OCI-LY7 (cell line): ENCODE results near the gene MXRA8. TPM values are rescaled to one million over a fixed set of nuclear protein-coding genes. Genes with fewer than 3 reads are reported as not detected.

Experiments
- BruUV-seq: library from RNA; stranded (reverse); fragments of 400-500 nt; replicated peaks from 2 replicates; lab custom pipeline; 2021; lab: Mats Ljungman, UMichigan
- CTCF ChIA-PET: fragments of 300-600 bp; sonication (Branson Sonifier 250); formaldehyde crosslinking; loops from one replicate; lab custom pipeline; 2022; ENCODE audit warnings: antibody characterized with exemption; ENCODE audit not compliant: unreplicated experiment; lab: Charles Lee
- POLR2A ChIA-PET: fragments of 300-600 bp; sonication (Branson Sonifier 250); formaldehyde crosslinking; loops from one replicate; lab custom pipeline; 2022; ENCODE audit warnings: antibody characterized with exemption; lab: Charles Lee
- DNase-seq: peaks from one replicate; pipeline ENCODE4 v3.0.0-alpha.2; 2015; ENCODE audit warnings: low spot score
- H2AFZ ChIP-seq: fragments of 200-600 bp; sonication (generic), shearing (Covaris generic); 2 replicates; pipeline ENCODE4 v1.6.1; 2014; ENCODE audit warnings: mild to moderate bottlenecking, antibody characterized with exemption, low read length, moderate library complexity
- H3K27ac ChIP-seq: fragments of 200-600 bp; sonication (generic); 2 replicates; pipeline ENCODE4 v1.5.1; 2014; ENCODE audit warnings: mixed run types, low read depth, mild to moderate bottlenecking, moderate library complexity, low read length, inconsistent platforms; ENCODE audit not compliant: poor library complexity, severe bottlenecking
- H3K36me3 ChIP-seq: fragments of 200-600 bp; sonication (generic); 2 replicates; pipeline ENCODE4 v1.6.1; 2014; ENCODE audit warnings: mild to moderate bottlenecking, antibody characterized with exemption, low read length, moderate library complexity, mixed read lengths; ENCODE audit not compliant: insufficient read depth
- H3K4me1 ChIP-seq: fragments of 200-600 bp; sonication (generic); 2 replicates; pipeline ENCODE4 v1.5.1; 2014; ENCODE audit warnings: mild to moderate bottlenecking, low read length; ENCODE audit not compliant: insufficient read depth, poor library complexity, severe bottlenecking
- H3K4me2 ChIP-seq: fragments of 200-600 bp; sonication (generic); 2 replicates; pipeline ENCODE4 v1.6.1; 2014; ENCODE audit warnings: mild to moderate bottlenecking, low read length
- H3K4me3 ChIP-seq: fragments of 200-600 bp; sonication (generic); 2 replicates; pipeline ENCODE4 v1.5.1; 2014; ENCODE audit warnings: mild to moderate bottlenecking, low read depth, low read length; ENCODE audit not compliant: poor library complexity, severe bottlenecking
- H3K79me2 ChIP-seq: fragments of 200-600 bp; sonication (generic); 2 replicates; pipeline ENCODE4 v1.6.1; 2016; ENCODE audit warnings: low read depth, mild to moderate bottlenecking, low read length, moderate library complexity, mixed read lengths; ENCODE audit not compliant: insufficient read depth
- H3K9me2 ChIP-seq: fragments of 200-600 bp; sonication (generic); 2 replicates; pipeline ENCODE4 v1.6.1; 2016; ENCODE audit warnings: mild to moderate bottlenecking, low read length, mixed read lengths; ENCODE audit not compliant: insufficient read depth
- H3K9me3 ChIP-seq: fragments of 200-600 bp; sonication (generic); 2 replicates; pipeline ENCODE4 v1.6.1; 2014; ENCODE audit warnings: mild to moderate bottlenecking, mixed run types, low read length, mixed read lengths
- H4K20me1 ChIP-seq: fragments of 200-600 bp; sonication (generic); 2 replicates; pipeline ENCODE4 v1.6.1; 2014; ENCODE audit warnings: mild to moderate bottlenecking, antibody characterized with exemption, low read length, moderate library complexity, mixed read lengths; ENCODE audit not compliant: insufficient read depth
- EZH2phosphoT487 ChIP-seq: fragments of 200-600 bp; sonication (generic); IDR thresholded peaks from 2 replicates; pipeline ENCODE4 v1.6.1; 2018; ENCODE audit warnings: low read depth, borderline replicate concordance, mild to moderate bottlenecking, mixed run types, antibody characterized with exemption, low read length, moderate library complexity, mixed read lengths
- intact Hi-C: fragments of 100-400 bp; cut with micrococcal nuclease; formaldehyde crosslinking; loops from one replicate; pipeline ENCODE4 v1.10.0; 2022; ENCODE audit not compliant: unreplicated experiment
- total RNA-seq, 2 experiments: library from RNA; depleted of rRNA in 1 of 2; stranded (reverse); fragments of >200 nt in 1 of 2; shearing (Covaris generic) in 1 of 2; gene quantifications; 2 replicates each; pipeline ENCODE4 v1.2.3, GENCODE V29; 2014 to 2022
- TF ChIP-seq, protein P1 (sequence below): fragments of 200-600 bp; sonication (generic); conservative IDR thresholded peaks from 2 replicates; pipeline ENCODE4 v1.5.1; 2014; ENCODE audit warnings: mild to moderate bottlenecking, antibody characterized with exemption, low read length, moderate library complexity, mixed read lengths

Gene MXRA8
- total RNA-seq, 2 experiments from 2014 or later = not detected

DNA sequence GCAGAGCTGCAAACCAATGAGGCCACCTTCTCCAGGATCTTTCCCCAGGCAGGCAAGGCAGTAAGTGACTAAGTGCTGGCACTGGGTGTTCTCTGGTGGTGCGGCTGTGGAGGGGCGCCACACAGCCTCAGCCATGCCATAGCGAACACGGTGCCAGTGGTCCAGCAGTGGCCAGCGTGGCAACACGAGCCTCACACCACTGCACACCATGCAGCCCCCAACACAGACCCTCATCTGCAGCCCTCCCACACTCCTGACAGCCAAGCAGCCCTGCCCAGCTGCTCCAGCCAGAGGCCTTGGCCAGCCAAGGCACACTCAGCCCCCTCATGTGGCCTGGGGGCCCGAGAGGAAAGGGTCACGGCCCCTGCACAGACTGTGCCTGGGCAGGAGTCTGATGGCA, 36.9 kb downstream of the MXRA8 start:
- peaks cover 43% of the 10 kb centered on the region for H3K79me2 ChIP-seq
- no TSS peak for BruUV-seq
- no peak overlapping the region for H3K4me3 ChIP-seq
- H3K27ac ChIP-seq = no peak overlapping the region
- H2AFZ ChIP-seq = no peak overlapping the region
- no peaks in the 10 kb centered on the region for H3K9me2 ChIP-seq
- no peak for DNase-seq
- H3K4me1 ChIP-seq = peaks cover 21% of the 10 kb centered on the region
- POLR2A ChIA-PET = no interaction called here
- TF ChIP-seq EZH2phosphoT487 = no peak
- TF ChIP-seq, protein P1, sequence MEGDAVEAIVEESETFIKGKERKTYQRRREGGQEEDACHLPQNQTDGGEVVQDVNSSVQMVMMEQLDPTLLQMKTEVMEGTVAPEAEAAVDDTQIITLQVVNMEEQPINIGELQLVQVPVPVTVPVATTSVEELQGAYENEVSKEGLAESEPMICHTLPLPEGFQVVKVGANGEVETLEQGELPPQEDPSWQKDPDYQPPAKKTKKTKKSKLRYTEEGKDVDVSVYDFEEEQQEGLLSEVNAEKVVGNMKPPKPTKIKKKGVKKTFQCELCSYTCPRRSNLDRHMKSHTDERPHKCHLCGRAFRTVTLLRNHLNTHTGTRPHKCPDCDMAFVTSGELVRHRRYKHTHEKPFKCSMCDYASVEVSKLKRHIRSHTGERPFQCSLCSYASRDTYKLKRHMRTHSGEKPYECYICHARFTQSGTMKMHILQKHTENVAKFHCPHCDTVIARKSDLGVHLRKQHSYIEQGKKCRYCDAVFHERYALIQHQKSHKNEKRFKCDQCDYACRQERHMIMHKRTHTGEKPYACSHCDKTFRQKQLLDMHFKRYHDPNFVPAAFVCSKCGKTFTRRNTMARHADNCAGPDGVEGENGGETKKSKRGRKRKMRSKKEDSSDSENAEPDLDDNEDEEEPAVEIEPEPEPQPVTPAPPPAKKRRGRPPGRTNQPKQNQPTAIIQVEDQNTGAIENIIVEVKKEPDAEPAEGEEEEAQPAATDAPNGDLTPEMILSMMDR = no peak
- peaks cover 56% of the 10 kb centered on the region for H3K36me3 ChIP-seq
- peaks cover 3% of the 10 kb centered on the region; the same call in 1 of the 2 replicates for H4K20me1 ChIP-seq
- no peak overlapping the region for H3K4me2 ChIP-seq
- CTCF ChIA-PET = no interaction called here
- H3K9me3 ChIP-seq = no peaks in the 10 kb centered on the region
- intact Hi-C loops = no loop called here

DNA sequence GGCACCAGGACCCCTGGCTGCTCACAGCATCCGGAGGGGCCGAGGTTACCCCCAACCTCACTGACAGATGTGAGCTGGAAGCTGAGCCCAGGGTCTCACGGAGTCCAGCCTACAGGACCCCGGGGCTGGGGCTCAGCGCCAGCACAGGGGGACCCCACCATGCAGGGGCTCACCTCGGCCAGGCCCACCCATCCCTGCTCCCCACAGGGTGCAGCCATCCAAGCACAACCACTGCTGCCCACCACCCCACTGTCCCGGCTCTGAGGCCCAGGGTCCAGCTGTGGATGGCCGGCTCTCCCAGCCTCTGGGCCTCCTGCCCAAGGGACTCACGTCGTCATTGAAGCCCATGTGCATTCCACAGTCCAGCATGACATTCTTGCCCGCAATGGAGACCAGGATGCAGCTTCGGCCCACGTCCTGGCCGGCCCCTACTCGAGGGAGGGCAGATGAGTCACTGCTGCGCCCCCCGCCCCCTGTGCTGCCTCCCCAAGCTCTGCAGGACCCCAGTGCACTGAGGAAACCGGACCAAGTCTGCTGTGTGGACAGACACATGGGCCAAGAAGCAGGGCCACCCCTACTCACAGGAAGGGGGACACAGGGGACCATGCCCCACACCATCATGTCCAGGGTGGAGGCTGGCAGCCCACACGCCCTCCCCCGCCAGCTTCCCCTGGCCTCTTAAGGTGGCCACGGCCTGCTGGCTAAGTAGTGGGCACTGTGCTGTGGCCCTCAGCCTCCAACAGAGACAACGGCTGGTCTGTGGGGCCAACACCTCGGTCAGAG, 37.5 kb downstream of the MXRA8 start:
- Histone ChIP-seq H3K4me2 (no peak overlapping the region), H3K79me2 (peaks cover 43% of the 10 kb centered on the region), H3K9me2 (no peaks in the 10 kb centered on the region), H3K27ac (no peak overlapping the region), H3K36me3 (peaks cover 60% of the 10 kb centered on the region), H3K9me3 (no peaks in the 10 kb centered on the region), H3K4me3 (no peak overlapping the region), H3K4me1 (peaks cover 15% of the 10 kb centered on the region), H4K20me1 (peaks cover 3% of the 10 kb centered on the region; the same call in 1 of the 2 replicates), H2AFZ (no peak overlapping the region)
- TF ChIP-seq, protein P1 = no peak
- no peak for DNase-seq
- CTCF ChIA-PET = no interaction called here
- intact Hi-C loops = no loop called here
- no TSS peak for BruUV-seq
- POLR2A ChIA-PET = no interaction called here

DNA sequence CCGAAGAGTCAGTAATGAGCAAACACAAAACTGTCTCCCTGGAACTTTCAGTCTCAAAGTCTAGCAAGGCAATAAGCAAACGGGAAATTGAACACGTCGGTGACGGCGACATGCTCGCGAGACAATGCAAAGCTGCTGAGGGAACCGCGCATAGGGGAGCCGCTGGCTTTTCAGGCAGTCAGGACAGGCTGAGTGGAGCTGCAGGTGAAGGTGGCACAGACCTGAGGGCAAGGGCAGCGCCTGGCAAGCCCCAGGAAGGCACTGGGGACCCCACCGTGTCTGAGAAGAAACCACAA, 38.8 kb downstream of the MXRA8 start:
- peaks cover 70% of the 10 kb centered on the region for H3K36me3 ChIP-seq
- ChIA-PET CTCF (no interaction called here), POLR2A (no interaction called here)
- H4K20me1 ChIP-seq = peaks cover 3% of the 10 kb centered on the region; the same call in 1 of the 2 replicates
- no peak overlapping the region for H3K4me2 ChIP-seq
- H3K27ac ChIP-seq = no peak overlapping the region
- DNase-seq = no peak
- no peaks in the 10 kb centered on the region for H3K9me2 ChIP-seq
- TF ChIP-seq EZH2phosphoT487 = no peak
- TF ChIP-seq, protein P1 = no peak
- intact Hi-C loops = no loop called here
- H3K9me3 ChIP-seq = no peaks in the 10 kb centered on the region
- H3K79me2 ChIP-seq = peaks cover 33% of the 10 kb centered on the region
- no peak overlapping the region for H2AFZ ChIP-seq
- no TSS peak for BruUV-seq
- peaks cover 10% of the 10 kb centered on the region for H3K4me1 ChIP-seq
- H3K4me3 ChIP-seq = no peak overlapping the region
